Activated CD4-positive, CD25-positive, alpha-beta regulatory T cell treated with anti-CD3 and anti-CD28 coated beads, Interleukin-2, amount 50 U/mL, for 24 hours (primary cell): Measurements from ENCODE around the gene CELSR3.
A peak's percentile ranks its signal among the peaks of the same experiment; 100 is the strongest.

Experiments used
- ATAC-seq, 2 donors: fragments of 150-1000 bp; cut with Tn5 transposase; one replicate each; pipeline ENCODE4 v1.10.0; 2021; ENCODE audit warnings: mild to moderate bottlenecking in 1 of 2, moderate library complexity in 1 of 2

CELSR3 gene

GRCh38 chr3:48631516-48632448 is 30.9 kb downstream of the CELSR3 start:
- ATAC-seq, result no peak

DNA sequence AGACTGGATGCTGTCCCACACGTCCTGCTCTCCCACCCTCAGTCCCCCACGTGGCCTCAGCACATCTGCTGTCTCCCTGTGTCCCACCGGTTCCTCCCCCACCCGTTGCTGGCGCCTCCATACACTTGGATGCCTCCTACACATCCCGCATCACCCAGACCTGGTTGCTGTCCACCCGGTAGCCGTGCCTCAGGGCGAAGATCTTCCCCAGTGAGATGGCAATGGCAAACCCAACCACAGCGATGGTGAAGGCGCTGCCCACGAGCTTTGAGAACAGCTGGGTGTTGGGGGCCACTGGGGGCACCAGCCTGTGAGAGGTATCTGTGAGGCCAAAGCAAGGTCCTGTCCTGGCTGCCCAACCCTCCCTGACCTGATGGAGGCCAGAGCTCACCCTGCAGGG is 31.9 kb downstream of the CELSR3 start:
- ATAC-seq, result no peak

DNA sequence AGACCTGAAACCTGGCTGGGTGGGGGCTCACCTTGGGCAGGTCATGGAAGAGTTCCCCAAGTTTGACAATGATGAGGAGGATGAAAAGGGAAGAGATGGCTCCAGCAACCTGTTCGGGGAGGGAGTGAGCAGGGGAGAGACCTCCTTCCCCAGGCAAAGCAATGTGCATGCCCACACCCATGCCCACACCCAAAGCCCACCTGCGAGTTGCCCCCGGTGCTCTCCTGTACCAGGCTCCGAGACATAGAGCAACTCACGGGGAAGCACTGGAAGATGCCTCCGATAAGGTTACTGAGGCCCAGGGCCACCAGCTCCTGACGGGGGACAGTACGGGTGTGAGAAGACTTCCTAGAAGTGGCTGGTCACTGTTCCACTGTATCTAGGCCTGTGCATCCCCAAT is 32.3 kb downstream of the CELSR3 start:
- no peak for ATAC-seq

GRCh38 chr3:48629894-48630293 is 32.8 kb downstream of the CELSR3 start:
- ATAC-seq, result no peak

DNA sequence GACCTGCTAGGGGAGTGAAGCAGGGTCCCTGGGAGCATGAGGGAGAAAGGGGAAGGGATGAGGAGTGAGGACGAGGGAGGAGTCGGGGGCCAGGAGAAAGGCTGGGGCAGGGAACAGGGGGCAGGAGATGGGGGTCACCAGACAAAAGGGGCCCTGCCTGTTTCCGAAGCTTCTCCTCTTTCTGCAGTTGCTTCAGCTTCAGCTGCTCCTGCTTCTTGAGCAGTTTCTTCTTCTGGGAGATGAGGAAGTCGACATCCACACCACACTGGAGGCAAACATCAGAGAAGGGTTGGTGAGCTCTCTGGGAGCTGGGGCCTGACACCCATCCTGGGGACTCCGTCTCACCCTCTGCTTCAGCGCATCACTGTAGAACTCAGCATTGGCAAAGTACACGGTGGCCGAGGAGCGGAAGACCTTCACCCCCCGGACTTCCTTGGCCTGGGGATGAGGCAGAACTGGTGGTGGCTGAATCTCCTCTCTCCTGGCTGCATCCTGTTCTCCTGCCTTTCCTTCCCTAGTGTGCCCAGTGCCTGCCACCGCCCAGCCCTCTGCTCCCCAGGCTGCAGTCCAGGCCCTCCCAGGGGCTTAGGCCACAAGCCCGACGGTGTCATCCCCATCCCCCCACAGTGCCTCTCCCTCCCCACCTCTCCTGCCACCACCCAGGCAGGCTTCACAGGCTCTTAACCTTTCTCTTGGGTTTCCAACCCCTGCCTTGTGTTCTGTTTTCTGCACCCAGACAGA is 34.2 kb downstream of the CELSR3 start:
- ATAC-seq, result no peak

- ATAC-seq, result no peak
Measured at GRCh38 chr3:48625600-48625999, 37.1 kb downstream of the CELSR3 start.

DNA sequence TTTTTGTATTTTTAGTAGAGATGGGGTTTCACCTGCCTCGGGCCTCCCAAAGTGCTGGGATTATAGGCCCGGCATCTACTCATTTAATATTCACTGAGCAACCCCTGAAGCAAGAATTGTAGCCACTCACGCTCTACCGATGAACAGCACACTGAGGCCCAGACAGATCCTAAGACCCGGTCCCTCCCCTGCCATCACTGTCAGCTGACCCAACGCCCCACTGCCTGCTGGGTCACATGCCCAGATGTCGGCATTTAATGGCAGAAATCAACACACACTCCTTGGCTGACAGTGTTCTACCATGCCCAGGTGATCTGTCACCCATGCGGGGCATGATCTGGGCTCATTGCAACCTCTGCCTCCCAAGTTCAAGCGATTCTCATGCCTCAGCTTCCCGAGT is 37.9 kb downstream of the CELSR3 start:
- ATAC-seq, result no peak

DNA sequence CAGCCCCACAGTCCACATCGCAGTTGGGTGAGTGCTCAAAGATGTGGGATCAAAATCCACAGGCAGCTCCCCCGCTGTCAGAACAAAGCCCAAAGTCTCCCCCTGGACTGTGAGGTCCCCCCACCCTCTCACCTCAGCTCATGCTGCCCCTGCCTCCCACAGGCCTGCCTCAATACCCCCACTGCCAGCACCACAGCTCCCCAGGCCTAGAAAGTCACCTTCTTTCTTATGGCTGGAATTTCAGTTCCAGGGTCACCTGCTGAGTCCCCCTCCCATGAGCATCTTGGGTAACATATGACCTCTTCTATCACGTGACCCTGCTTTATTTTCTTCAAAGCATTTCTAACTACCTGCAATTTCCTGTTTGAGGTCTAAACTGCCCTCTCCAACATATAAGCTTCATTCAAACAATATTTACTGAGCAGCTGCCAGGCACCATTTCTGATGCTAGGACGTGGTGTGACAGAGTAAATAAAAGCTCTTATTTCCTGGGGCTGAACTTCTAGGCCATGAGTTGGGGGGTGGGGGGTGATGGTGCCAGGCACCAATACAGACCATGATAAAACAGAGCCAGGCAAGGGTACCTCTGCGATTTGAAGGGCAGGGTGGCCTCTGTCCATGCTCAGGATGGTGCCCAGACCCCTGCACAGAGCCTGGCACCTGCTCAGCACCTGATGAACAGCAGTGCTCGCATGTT is 38.7 kb downstream of the CELSR3 start:
- ATAC-seq, result no peak

- no peak for ATAC-seq
Measured at GRCh38 chr3:48621461-48621869, 41.2 kb downstream of the CELSR3 start, which contains the start of gene TMEM89. TSS of gene TMEM89 (minus strand) at chr3:48621769. CDS start at chr3:48621756, 13 bp downstream.

DNA sequence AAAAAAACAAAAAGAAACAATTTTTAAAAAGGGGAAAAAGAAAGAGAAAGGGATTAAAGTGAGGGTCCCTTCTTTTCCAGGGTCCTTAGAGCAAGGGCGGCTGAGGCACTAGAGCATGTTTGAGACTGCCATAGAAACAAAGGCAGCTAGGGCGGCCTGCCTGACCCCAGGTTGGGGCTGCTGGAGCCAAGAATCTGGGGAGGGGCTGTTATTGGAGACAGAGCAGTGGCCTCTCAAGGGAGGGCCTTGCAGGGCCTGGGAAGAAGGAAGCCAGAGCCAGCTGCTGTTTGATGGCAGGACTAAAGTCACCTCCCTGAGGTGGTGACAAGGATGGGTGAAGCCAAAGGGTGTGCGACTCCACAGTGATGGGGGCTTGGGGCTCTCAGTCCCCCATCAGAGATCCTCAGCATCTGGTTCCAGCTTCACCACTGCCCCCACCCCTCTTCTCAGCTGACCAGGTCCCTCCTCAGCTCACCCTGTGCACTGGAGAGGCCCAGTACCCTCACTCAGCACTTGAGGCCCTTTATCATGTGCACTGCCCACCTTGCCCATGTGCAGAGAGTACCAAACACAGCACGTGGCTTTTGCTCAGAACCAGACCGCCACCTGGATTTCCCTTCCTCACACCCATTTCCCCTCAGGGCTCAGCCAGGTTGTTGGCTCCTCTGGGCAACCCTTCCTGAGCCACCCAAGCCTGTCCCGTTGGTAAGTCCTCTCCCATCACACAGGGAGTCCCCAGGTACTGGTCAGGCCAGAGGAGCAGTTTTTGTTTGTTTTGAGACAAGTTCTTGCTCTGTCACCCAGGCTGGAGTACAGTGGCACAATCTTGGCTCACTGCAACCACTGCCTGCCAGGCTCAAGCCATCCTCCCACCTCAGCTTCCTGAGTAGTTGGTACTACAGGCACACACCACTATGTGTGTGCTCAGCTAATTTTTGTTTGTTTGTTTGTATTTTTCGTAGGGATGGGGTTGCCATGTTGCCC is 42.9 kb downstream of the CELSR3 start:
- no peak for ATAC-seq

DNA sequence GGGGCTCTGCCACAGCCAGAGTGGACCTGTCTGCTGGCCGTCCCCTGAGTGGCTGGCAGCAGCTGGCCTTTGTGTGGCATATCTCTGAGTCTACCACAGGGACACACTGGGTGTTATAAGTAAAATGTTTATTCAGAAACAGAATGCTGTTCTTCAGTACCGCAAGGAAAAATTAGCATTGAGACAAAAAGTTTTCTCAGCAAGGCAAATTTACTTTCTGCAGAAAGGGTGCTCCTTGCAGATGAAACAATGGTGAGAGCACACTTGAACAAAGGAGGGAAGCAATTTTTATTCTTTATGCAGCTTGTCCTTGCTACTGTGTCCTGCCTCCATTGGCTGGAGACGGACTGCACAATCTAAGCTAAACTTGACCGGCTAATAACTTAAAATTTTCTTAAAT is 45.1 kb downstream of the CELSR3 start:
- ATAC-seq, result no peak

- peak in 1 of 2 donors; percentile 31 for ATAC-seq
Measured at GRCh38 chr3:48614044-48614443, 48.6 kb downstream of the CELSR3 start.

DNA sequence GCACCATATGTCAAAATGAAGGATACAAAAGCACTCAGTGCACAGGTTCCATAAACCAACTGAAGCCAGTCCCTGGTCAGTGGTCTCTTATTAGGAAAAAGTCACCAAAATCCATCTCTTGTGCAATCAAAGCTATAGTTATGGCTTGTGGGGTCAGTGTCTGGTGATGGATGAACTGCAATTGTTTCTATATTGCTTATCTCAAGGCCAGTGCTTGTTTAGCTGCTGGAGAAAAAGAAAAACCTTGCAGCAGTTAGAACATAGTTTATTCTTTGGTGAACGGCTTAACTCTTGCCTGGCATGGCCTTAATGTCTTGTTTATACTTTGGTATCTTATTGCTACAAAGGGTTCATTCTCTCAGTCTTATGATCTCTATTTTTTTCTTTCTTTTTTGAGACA is 50.4 kb downstream of the CELSR3 start:
- no peak for ATAC-seq

GRCh38 chr3:48609088-48610005 is 53.3 kb downstream of the CELSR3 start, which contains the start of gene UQCRC1:
TSS of gene UQCRC1 (minus strand) at chr3:48609646. CDS start at chr3:48609620, 26 bp downstream.
- ATAC-seq, result peak; percentile 96 to 98

GRCh38 chr3:48607519-48607918 is 55.2 kb downstream of the CELSR3 start:
- no peak for ATAC-seq

- no peak for ATAC-seq
Measured at GRCh38 chr3:48601622-48601994, 61.1 kb downstream of the CELSR3 start.

DNA sequence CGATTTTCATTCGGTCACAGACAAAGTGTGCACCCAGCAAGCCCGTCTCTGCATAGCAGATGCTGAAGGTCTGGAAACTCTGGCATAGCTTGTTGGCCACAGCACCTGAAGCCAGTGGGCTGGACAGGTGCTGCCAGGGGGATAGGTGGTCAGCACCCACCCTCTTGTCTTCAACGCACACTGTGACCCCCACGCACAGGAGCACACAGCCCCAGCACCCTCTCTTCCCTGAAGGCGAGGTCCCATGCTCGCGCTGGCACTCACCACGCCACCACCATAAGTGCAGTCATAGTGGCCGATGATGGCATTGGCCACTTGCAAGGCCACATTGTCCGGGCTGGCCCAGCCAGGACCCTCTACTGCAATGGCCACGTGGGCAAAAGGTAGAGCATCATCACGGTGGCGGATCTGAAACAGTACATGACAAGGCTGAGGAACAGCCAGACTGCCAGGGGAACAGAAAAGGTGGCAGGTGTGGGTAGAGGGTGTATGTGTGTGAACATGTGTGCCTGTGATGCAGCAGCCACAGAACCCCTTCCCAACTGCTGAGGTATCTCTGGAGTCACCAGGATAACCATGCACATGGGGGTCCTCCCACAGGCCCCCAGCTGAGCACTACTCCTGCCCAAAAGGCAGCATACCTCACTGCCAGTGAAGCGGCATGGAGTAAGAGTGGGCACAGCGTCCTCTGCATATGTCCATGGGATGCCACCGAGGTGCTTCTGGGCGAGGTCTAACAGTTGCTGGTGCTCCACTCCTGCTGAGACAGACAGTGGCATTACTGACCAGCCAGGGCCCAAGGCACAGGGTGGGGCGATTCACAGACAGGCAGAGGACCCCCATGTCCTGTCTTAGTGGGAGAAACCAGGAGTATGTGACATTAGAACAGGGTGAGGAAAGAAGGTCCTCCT is 61.7 kb downstream of the CELSR3 start:
- ATAC-seq, result no peak

DNA sequence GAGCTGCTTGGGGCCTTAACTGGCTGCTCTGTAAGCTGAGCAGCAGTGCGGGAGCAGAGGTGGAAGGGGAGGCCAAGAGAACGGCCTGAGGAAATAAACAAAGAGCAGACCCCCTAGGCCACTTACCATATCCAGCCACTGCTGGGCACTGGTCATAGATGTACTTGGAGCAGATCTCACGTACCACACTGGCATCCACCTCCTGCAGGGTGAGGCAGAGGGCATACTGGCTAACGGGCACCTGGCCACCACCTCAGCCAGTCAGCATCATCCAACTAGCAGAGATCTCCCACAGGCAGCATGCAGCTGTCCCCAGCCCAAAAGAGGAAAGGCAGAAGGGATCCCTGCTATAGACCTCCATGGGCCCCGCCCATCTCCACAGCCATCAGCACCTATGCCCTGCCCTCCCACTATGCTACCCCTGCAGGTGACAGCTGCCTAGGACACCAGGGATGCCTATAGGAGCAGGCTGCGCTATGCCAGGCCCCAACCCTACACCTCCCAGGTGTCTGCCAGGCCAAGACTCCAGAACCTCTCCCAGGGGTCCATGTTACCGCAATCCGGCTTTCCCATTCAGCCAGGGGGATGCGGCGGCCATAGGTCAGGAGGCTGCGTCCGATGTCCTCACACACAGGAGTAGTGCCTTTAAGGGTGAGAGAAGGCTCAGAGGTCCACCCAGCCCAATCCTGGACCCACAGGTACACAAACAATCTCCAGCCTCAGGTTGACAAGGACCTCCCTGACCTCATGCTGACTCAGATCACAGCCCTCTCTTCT is 63.0 kb downstream of the CELSR3 start:
- ATAC-seq, result no peak

DNA sequence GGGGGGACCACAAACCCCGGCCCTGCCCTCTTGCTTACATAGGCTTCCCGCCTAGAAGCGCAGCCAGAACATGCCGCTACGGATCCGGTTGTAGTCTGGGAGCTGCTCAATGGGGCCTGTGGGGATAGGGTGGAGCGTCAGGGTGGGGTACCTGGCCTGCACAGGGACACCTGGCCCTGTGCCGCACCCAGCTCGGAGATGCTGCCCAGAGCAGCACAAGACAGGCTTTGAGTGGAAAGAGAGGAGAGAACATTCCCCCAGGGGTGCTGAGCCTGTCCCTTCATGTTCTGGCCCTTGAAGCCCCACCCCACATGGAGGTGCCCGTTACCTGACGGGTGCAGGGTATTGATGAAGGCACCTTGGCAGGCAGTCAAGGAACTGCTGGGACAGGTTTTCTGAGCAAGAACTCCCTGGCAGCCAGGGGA is 63.6 kb downstream of the CELSR3 start:
- ATAC-seq, result no peak
